ENCODE measurements around the gene FMNL1.
A peak's percentile ranks its signal among the peaks of the same experiment; 100 is the strongest.

Gene FMNL1

DNA sequence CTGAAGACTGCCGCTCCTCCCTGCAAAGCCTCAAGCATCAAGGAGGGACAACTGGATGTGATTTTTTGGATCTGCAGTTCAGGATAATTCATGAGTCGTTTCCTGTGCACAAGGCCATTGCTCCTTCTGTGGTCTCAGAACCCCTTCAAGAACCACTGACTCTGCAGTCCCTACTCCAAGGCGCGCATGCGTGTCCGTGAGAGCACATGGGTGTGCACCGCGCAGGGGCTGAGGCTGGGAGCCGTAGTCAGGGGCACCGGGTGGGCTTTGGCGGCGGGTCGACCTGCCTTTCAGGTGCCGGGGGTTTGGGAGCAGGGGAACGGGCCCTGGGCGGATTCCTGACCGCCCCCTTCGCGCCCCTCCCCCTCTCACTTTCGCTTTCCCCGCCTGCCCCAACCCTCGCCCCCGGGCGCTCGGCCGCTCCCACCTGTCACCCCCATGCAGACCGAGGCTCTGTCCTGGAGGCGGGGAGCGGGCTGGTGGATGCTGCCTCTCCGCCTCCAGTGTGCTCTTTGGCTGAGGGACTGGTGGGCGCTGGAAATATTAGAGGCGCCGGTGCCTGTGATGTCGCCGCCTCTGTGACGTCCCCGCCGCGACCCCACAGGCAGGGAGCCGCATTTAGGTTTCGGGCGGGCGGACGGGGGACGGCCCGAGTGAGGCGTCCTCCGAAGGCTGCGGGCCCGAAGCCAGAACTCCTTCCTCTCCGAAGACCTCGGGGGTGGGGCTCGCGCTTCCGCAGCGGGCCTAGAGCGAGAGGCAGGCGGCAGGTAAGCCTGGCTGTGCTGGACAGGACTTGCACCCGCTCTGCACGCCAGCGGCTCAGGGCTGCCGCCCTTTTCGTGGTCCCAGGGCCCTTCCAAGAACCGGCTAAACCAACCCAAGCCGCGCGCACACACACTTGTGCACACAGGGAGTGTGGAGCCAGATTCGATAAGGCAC, 40.2 kb downstream of the FMNL1 start, which contains the start of gene SPATA32:
Gene SPATA32 (minus strand): TSS at position 518 of the 939 bp plus-strand sequence. CDS start 78 bp downstream, at position 440.
- DNase-seq (ENCODE audit: low read depth) = no peak

DNA sequence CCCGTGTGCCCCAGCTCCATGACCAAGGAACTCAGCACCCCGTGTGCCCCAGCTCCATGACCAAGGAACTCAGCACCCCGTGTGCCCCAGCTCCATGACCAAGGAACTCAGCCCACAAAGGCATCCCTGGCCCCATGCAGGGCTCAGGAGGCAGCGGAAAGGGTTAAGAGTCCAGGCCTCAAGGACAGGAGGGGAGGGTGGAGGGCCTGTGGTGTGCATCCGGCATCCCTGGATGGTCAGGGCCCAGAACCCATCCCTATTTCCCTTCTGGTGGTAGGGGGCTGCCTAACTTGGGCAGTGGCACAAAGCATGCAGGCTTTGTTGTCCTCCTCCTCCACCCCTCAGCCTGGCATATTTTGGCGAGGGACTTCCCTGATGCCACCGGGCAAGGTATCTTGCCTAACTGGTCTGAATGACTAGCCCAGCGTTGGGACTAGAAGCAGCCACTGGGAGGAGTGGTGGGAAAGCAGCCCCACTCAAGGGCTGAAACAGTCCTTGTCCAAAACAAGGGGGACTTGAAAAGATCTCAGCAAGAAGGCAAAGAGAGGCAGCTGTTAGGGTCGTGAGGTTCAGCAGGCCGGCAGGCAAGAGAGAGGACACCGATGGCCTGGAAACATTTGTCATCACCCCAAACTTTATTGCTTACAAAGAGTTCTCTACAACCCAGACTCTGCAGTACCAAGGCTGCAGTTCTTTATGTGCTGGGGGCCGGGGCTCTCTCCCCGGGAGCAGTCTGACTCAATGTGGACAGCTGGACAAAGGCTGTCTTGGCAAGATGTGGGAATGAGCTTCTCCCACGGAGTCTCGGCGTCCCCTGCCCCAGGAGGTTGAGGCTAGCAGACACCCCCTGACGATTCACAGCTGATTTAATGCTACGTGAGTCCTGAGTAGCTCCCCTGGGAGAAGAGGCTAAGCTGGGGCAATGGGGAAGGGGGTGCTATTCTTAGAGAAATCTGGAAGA, 41.1 kb downstream of the FMNL1 start:
- peak; percentile 22 for DNase-seq (ENCODE audit: low read depth)

DNA sequence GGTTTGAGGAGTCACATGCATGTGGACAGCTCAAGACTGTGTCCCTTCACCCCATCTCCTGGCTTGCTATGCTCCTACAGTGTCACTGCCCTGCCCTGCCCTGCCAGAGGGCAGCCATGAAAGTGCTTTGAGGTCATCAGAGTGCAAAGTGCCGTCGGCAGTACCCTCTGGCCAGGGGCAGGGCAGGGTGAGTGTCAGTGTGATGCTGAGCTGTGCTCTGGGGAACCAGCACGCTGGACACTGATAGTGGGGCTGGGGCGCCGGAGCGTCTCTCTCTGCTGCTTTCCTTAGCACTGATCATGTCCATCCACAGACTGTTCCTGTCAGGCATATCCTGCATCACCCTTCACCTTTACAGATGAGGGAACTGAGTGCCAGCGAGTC, 41.8 kb downstream of the FMNL1 start:
- no peak for DNase-seq (ENCODE audit: low read depth)

DNA sequence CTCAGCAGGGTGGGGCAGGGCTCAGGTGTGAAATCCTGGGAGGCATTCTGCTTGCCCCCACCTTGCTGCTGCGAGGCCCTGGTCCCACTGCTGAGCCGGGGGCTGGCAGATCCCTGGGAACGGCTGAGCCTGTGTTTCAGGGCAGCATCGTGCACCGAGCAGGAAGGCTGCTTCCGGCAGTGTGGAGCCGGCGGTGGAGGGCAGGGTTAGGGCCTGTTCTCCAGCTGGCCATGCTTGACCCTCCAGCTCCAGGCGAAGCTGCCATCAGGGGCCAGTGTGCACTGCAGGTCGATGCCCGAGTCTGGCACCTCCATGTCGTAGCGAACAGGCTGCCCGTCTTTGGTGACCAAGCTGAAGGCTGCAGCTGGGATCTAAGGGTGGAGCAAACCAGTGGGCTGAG, 42.7 kb downstream of the FMNL1 start:
- no peak for DNase-seq (ENCODE audit: low read depth)

DNA sequence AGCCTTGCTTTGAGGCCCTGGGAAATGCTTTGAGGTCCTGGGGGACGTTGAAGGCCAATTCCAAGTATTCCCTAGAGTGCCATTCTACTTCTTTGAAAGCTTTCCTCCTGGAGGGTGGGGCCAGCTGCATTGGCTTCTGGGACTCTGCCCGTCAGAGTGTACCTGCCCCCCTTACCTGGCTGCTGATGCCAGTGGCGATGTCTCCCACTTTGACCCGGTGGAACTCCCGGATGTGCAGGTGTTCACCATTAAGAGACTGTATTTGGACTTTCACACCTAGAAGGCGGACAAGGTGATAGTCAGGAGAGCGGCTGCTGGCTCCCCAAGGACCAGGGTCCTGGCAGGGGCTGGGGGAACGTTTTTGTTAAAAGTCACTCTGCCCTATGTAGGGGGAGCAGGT, 43.3 kb downstream of the FMNL1 start:
- DNase-seq (ENCODE audit: low read depth) = no peak

DNA sequence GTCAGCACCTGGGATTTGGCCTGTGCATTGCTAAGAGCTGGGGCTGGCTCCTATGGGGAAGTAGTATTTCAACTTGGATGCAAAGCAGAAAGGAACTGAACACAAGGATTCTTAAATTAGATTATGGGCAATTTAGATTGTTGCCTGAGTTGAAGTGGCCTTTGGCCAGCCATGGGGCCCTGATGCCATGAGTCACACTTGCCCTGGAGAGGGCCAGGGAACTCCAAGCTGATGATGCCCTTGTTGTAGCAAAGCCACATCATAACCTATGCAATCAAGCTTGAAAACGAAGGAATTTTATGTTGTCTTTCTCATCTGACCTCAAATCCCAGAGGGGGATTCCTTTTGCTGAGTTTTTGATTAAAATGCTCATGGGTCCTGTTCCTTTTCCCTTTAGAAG, 44.1 kb downstream of the FMNL1 start:
- DNase-seq (ENCODE audit: low read depth) = peak; percentile 97

DNA sequence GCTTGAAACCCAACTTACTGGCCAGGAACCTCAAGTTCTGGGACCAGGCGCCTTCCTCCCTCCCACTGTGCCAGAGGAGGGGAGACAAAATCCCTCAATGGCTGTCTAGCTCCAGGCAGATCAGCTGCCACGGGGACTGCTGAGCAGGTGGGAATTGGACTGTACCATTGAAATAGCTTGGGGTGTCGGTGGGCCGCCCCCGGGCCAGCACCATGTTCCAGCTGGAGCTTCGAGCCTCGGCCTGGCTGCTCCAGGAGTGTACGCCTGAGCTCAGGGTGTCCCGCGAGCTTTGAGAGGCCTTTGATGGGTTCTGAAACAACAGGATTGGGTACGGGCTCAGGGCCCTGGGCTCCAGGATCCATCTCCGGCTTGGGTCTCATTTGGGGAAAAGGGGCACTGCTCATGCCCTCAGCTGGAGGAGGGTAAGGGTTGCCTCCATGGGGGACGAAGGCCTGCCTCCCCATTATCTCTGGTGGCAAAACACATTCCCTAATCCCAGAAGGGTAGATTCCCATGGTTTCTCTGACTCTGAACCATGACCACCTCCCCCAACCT, 44.8 kb downstream of the FMNL1 start:
- no peak for DNase-seq (ENCODE audit: low read depth)

DNA sequence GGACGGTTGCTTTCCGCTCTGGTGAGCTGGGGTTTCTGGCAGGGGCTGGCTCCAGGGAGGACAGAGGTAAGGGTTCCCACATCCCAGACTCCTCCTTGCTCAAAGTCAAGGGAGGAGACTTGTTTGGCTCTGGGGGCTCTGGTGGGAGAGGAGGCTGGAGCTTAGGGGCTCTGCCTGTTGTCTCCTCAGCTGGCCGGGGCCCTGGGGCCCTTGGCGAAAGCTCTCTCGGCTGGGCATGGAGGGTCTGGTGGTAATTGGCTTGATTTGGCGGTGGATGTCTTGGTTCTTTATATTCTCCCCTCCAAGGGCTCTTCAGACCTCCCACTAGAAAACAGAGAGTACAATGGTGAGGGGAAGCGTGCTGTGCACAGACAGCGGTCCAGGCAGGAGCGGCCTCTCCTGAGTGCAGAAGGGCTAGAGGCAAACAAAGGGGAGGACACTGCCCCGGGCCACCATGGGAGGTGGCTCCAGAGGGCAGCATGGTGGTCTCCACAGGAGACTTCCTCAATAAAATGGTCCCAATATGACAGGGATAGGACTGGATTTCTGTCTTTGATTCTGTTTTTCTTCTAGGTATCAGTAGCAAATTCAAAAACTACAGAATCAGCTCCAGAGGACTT, 45.9 kb downstream of the FMNL1 start:
- DNase-seq (ENCODE audit: low read depth) = no peak

DNA sequence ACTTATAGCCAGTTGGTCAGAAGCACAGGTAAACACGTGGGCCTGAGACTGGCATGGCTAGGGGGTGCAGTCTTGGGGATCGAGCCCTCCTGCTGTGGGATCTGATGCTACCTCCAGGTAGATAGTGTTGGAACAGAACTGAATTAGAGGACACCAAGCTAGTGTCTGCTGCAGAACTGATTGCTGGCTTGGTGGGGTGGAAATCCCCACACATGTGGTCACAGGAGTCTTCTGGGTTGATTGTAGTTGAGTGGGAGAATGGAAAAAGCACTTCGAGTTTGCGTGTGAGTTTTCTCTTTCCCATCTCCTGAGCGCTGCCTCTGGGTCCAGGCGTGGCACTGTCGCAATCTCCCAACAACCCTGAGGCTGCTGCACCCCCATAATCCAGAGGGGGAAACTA, 48.2 kb downstream of the FMNL1 start:
- no peak for DNase-seq (ENCODE audit: low read depth)

DNA sequence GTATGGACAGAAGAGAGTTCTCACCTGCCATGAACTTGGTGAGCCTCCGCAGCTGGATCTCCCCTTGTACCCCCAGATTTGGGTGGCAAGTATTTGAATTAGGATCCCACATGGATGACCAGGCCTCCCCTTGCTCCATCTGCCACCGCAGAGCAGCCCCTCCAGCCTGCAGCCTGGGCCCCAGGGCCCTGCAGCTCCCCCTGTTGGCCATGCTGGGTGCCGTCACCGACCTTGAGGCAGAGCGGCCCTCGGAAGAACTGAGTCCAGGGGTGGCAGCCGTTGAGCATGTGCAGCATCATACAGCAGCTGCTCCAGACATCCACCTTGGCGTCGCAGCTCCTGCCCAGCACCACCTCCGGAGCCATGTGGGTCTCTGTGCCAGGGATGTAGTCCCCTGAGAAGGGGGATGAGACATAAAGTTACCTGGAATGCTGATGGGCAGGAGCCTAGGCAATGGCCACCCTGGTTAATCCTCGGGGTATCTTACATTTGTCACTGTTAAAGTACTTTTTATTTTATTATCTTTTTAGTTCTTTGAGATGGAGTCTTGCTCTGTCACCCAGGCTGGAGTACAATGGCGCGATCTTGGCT, 49.2 kb downstream of the FMNL1 start:
- DNase-seq (ENCODE audit: low read depth) = no peak

DNA sequence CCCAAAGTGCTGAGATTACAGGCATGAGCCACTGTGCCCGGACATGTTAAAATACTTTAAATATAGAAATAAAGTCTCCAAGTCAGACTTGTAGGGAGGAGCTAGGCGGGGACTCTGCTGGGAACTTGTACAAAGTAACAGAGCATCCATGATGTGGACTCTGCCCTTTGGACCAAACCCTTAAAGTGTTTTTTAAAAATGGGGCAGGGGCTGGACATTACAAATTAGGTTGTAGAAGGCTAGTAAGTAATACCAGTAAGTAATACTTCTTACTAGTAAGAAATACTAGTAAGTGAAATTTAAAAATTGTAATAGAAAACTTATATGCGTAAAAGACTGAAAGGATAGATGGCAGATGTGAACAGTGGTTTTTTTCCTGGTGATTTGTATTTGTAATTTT, 49.9 kb downstream of the FMNL1 start:
- no peak for DNase-seq (ENCODE audit: low read depth)

DNA sequence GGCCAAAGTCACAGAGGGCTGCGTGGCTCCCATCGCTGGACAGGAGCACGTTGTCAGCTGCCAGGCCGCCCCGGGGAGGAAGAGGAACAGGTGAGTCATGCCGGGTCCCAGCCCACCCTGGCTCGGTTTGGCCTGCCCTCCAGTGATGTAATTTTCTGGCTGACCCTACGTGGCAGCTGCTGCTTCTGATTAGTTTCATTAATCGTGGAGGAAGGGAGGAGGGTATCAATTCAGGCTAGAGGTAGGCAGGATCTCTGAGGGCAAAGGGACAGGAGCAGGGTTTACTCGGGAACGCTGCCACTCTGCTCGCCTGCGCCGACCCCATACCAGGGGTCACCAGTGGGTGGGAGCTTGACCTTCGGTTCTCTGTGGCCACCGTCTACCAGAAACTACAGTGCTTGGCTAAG, 51.9 kb downstream of the FMNL1 start:
- no peak for DNase-seq (ENCODE audit: low read depth)

DNA sequence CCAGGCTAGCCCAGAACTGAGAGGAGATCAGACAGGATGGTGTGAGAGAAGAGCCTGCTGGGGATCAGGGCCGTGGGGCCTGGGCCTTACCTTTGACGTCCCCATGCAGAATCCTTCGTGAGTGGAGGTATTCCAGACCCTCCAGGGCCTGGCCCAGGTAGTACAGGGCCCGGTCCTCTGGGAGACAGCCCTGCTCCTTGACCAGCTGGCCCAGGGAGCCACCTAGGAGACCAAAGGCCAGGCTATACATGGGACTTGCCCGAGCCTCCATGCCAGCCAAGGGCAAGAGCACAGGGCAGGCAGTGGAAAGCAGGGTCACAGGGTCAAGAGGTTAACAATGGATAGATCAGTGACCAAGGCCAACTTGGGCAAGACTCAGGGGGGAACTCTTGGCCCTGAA, 52.3 kb downstream of the FMNL1 start:
- no peak for DNase-seq (ENCODE audit: low read depth)

DNA sequence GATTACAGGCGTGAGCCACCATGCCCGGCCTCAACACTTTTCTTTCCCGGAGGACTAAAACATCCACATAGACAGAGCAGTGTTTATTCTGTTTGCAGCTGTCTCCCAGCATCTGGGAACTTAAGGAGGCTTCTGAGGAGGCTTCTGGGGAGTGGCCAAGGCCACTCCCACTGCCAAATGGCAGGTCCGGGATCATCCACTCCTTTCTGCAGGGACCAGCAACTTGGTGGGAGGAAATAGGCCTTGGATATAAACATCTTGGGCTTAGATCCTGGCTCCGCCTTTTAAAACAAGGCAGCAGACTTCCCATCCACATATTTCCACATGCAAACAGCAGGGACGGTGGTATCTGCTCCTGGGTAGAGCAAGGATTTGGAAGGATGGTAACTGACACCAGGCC, 54.3 kb downstream of the FMNL1 start:
- DNase-seq (ENCODE audit: low read depth) = peak; percentile 51

DNA sequence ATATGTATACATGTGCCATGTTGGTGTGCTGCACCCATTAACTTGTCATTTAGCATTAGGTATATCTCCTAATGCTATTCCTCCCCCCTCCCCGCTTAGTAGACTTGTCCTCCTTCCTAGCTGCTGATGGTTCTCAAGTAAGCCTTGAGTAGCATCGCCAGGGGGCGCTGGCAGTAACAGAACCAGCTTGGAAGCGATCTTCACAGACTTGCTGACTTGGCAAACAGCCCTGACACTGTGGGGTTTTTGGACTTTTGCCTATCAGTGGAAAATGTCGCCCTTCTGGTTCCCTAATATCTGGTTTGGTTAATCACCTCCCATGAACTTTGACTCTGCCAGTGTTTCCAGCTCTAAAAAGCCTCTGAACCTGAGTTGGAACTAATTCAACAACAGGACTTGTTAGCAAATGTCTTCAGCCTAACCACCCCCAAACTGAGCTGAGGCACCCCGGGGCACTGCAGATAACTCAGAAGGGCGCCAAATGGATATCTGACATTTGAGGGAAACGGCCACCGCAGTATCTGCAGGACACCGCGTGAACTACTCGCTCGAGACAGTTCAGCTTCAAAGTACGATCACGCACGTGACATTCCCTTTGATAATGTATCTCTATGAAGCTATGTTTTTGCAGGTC, 55.6 kb downstream of the FMNL1 start:
- peak; percentile 82 for DNase-seq (ENCODE audit: low read depth)

DNA sequence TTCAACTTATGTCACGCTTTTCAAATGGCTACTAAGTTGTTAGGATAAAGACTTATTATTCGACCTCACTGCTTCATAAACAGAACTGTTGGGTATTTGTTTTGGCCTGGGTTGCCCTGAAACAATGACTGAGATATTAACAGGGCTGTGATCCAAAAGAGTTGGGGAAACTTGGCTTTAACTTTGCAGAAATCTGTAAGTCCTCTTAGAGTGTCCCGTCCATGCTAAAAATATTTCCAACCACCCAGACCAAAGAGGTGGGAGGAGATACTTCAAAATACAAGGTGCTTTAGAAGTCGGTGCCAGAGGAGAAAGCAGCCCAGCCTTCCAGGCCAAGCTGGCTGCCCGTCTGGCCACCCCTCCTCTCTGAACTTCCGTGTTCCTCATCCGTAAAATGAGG, 56.3 kb downstream of the FMNL1 start:
- DNase-seq (ENCODE audit: low read depth) = peak; percentile 70

DNA sequence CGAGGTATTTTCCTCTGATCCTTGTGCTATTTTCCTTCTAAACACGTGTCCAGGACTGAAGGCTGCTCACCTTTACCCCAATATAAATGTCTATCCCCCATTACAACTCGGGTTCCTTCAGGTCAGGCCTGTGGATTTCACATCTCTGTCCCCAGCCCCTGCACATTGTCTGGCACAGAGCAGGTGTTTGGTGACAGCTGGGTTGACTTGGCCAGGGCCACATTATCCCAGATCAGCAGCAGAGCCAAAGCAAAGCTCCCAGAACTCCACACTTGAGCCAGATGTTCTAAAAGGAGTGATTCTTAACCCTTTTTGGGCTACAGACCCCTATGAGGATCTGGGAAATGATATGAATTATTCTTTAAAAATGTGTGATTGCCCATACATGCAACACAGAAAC, 58.2 kb downstream of the FMNL1 start:
- DNase-seq (ENCODE audit: low read depth) = no peak

DNA sequence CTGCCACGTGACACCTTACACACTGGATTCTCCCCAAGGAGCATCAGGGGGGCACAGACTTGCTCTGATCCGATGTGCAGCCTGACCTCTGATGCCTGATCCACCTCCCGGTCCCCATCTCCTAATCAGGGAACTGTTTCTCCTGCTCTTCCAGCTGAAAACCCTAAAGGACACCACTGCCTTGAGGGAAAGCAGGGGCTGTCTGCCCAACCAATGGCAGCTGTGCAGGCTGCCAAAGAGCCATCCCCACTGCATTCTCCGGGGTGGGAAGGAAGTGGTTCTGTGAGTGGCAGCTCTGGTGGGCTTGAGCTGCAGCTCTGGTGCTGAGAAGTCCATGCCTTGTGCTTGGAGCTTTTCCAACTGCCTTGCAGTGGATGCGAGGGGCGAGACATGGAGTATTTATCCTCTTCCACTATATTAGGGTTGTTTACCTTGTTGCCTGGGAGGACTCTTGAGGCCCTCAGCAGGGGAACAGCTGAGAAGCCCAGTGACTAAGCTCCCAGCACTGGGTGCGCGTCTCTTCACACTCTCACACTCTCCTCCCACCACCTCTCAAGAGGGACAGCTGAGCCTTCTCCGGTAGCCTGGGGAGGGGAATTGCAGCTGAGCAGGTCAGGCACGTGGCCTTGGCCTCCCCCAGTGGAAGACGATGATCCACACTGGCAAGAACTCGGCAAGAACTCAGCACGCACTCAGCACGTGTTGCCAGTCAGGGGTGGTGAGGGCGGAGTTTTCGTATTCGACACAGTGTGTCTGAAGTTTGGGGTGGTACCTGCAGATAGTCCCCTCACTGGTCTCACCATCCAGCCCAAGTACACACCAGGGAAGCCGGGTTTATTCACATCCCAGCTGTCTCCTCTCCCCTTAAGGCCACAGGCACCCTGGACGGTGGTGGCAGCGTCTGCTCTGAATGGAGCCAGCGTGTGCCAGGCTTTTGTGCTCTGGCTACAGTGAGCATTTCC, 61.3 kb downstream of the FMNL1 start:
- DNase-seq (ENCODE audit: low read depth) = no peak

DNA sequence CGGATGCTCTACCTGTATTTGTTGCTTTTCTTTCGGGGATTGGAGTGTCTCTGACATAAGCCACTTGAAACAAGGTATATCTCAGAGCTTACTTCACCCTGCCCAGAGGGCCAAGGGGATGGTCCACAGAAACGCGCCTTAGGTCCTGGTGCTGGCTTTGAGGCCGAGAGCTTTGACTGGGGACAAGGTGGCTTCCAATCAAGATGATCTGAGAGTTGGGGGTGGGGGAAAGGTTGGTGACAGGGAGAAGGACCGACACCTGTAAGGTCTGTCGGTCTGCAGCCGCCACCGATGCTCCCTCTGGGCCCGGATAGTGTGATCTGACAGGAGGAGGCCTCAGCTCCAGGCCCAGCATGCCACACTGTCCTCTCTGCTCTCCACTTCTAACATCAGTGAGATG, 62.0 kb downstream of the FMNL1 start:
- no peak for DNase-seq (ENCODE audit: low read depth)
